ENCODE results near the gene KCNIP2. TPM values are rescaled to one million over a fixed set of nuclear protein-coding genes. Genes with fewer than 3 reads are reported as not detected.

Gene KCNIP2
- total RNA-seq, 2 donors from 2014 or later, result 2.2 to 3.1 TPM

DNA sequence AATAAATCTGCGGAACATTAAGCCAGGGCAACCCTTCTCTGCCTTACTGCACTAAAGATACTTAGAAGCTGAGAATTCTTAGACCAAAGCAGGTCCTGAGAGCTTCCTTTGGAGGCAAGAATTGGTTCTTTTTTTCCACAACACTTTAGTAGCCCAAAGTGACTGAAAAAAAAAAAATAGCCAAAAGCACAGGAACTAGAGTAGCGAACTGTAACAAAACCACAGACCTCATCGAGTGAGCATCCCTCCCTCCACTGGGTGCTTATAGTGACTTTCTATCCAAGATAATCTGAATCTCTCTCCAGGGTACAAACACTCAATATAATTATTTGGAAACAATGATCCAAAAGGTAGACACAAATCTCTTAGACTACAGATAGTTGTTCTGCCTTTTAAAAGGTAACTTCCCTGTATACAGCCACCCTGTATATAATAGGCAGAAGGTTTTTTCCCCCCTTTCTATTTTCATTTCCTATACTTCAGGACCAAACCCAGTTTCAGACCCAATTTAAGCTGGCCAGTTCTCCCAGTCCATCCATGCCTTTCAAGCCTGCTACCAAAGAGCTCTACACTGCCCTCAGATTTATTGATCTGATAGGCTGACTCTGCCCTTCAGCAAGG lies 31.6 kb upstream of the KCNIP2 start:
- Mint-ChIP-seq H3K27me3 (ENCODE audit: low read depth) (no peaks in the 10 kb centered on the region), H3K36me3 (ENCODE audit: insufficient read depth in 2 of 2) (peaks cover 0 to 3% of the 10 kb centered on the region in 2 donors), H3K27ac (no peak overlapping the region), H3K4me1 (ENCODE audit: low read depth) (peaks cover 6% of the 10 kb centered on the region), H3K9me3 (no peaks in the 10 kb centered on the region), H3K4me3 (no peak overlapping the region)
- ATAC-seq (replicated peaks in 1 of 2) (no peak), DNase-seq (no peak)

DNA sequence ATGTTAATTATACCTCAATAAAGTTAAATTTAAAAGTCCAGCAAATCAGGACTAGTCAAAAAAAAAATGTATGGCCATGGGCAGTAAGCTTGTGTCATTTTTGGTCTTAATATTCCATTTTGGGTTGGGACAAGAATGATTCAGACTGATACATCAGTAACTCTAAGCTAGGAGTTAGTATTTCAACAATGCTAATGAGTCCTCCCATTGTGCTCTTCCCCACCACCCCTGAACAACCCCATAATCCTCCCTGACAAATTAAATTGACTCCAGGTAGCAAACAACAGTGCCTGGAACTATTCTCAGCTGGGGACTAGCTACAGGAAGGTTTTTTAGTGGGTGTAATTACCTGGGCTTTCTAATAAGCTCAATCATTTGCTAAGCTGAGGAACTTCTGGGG lies 30.7 kb upstream of the KCNIP2 start:
- H3K27me3 Mint-ChIP-seq (ENCODE audit: low read depth), result no peaks in the 10 kb centered on the region
- H3K9me3 Mint-ChIP-seq, result no peaks in the 10 kb centered on the region
- peaks cover 6% of the 10 kb centered on the region for H3K4me1 Mint-ChIP-seq (ENCODE audit: low read depth)
- no peaks in the 10 kb centered on the region for H3K36me3 Mint-ChIP-seq (ENCODE audit: insufficient read depth in 2 of 2)
- H3K27ac Mint-ChIP-seq, result no peak overlapping the region
- DNase-seq (no peak), ATAC-seq (replicated peaks in 1 of 2) (no peak)
- H3K4me3 Mint-ChIP-seq, result no peak overlapping the region

DNA sequence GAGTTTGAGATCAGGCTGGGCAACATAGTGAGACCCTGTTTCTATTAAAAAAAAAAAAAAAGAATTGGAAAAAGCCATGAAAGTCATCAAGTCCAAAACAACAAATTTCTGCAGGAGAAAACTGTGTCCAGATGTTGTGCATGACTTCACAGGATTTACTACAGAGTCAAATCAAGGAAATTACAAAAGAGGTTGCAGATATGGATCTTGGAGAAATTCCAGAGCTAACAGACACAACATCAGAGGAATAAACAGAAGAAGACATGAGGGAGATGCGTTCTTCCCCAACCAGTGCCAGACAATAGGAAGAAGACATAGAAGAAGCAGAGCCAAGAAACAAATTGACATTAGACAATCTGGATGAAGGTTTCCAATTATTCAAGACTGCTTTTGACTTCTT lies 24.3 kb upstream of the KCNIP2 start:
- Mint-ChIP-seq H3K4me1 (ENCODE audit: low read depth) (no peaks in the 10 kb centered on the region), H3K9me3 (no peaks in the 10 kb centered on the region), H3K4me3 (no peak overlapping the region), H3K36me3 (ENCODE audit: insufficient read depth in 2 of 2) (peaks cover 0 to 4% of the 10 kb centered on the region in 2 donors), H3K27me3 (ENCODE audit: low read depth) (no peaks in the 10 kb centered on the region), H3K27ac (no peak overlapping the region)
- ATAC-seq (replicated peaks in 1 of 2) (no peak), DNase-seq (no peak)

DNA sequence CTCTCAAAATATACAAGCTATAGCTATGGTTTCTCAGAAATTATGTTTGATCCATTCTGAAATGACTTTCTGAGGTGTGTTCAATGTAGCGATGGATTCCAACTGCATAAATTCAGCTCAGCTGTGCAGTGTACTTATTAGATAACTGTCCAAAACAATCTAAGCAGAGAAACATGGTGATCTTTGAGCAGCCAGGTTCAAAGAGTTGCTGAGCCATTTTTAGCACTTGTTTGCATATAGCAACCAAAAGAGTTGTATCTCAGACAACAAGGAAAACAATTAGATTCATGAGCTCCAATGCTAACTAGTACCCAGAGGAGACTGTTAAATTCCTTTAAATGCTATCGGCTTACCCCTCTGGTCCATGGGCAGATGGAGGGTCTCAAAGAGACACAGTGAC lies 15.9 kb upstream of the KCNIP2 start:
- ATAC-seq (replicated peaks in 1 of 2) (peak in 1 of 2 donors; percentile 4), DNase-seq (no peak)
- peaks cover 10% of the 10 kb centered on the region for H3K4me1 Mint-ChIP-seq (ENCODE audit: low read depth)
- H3K4me3 Mint-ChIP-seq, result no peak overlapping the region
- no peaks in the 10 kb centered on the region for H3K27me3 Mint-ChIP-seq (ENCODE audit: low read depth)
- peaks cover 0 to 2% of the 10 kb centered on the region in 2 donors for H3K9me3 Mint-ChIP-seq
- H3K27ac Mint-ChIP-seq, result no peak overlapping the region
- peaks cover 5 to 13% of the 10 kb centered on the region in 2 donors for H3K36me3 Mint-ChIP-seq (ENCODE audit: insufficient read depth in 2 of 2)

DNA sequence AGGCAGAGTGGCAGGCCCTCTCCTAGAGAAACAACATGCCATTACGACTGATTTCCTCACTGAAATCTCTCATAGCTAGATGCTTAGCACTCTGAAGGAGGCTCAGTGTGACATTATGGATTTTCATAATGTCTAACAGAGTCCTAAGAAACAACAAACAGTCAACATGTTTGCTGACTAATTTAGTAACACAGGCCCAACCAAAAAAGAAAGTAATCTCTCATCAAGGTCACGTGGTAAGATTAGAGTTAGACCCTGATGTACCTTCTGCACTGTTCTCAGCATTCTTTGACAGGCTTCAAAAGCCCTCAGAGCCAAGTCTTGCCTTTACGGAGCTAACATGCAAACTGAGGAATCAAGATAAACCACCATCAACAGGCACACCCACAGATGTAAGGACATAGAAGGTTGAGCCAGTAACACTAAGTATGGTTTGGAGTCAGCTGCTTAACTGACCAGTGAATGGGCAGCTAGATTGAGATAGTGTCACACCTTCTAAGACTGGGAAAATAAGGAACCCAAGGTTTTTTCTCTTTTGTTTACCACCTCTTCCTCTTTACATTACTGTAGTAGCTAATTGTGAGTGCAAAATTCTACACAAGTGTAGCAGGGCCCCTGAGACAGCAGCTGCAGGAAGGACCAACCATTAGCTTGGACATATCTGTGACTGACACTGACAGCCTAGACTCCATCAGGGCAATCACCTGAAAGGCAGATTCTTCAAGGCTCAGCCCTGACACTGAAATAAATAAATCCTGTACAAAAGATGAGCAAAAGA lies 15.3 kb upstream of the KCNIP2 start:
- DNase-seq, result no peak
- peaks cover 5 to 13% of the 10 kb centered on the region in 2 donors for H3K36me3 Mint-ChIP-seq (ENCODE audit: insufficient read depth in 2 of 2)

DNA sequence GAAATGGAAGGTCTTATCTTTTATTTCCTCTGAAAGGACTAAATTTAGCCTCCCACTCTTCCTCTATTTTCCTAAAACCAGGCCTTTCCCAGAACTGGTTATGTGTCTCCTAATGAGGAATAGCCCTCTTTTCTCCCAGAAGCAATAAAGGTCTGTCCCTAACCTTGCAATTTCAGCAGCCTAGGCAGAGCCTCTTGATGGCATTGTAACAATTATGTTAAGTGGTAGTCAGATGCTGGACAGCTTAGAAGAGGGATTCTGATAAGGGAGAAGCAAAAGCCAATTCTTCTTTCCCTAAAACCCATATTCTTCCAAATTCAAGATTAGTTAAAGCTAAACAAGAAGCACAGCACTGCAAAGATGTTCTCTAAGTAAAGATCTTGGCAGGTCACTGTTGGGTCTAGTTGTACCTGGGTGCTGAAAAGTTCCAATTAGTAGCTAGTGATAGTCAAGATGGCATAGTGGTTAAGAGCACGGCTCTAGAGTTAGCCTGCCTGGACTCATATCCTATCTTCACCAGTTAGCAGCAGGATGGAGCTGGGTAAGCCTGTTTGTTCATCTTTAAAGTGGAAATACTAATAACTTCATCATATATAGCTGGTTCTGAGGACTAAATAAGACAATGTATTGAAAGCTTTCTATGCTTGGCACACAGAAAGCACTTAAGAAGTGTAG lies 14.3 kb upstream of the KCNIP2 start:
- no peaks in the 10 kb centered on the region for H3K27me3 Mint-ChIP-seq (ENCODE audit: low read depth)
- DNase-seq (no peak), ATAC-seq (replicated peaks in 1 of 2) (no peak)
- H3K27ac Mint-ChIP-seq, result no peak overlapping the region
- peaks cover 5 to 13% of the 10 kb centered on the region in 2 donors for H3K36me3 Mint-ChIP-seq (ENCODE audit: insufficient read depth in 2 of 2)
- no peak overlapping the region for H3K4me3 Mint-ChIP-seq
- H3K9me3 Mint-ChIP-seq, result peaks cover 0 to 2% of the 10 kb centered on the region in 2 donors
- peaks cover 10% of the 10 kb centered on the region for H3K4me1 Mint-ChIP-seq (ENCODE audit: low read depth)

More for the DNA sequence above, 15.3 kb upstream of the KCNIP2 start:
- Mint-ChIP-seq H3K27me3 (ENCODE audit: low read depth) (no peaks in the 10 kb centered on the region), H3K27ac (no peak overlapping the region), H3K9me3 (peaks cover 0 to 2% of the 10 kb centered on the region in 2 donors), H3K4me1 (ENCODE audit: low read depth) (peaks cover 10% of the 10 kb centered on the region), H3K4me3 (no peak overlapping the region)
- peak; percentile 80 to 97 for ATAC-seq (replicated peaks in 1 of 2)

DNA sequence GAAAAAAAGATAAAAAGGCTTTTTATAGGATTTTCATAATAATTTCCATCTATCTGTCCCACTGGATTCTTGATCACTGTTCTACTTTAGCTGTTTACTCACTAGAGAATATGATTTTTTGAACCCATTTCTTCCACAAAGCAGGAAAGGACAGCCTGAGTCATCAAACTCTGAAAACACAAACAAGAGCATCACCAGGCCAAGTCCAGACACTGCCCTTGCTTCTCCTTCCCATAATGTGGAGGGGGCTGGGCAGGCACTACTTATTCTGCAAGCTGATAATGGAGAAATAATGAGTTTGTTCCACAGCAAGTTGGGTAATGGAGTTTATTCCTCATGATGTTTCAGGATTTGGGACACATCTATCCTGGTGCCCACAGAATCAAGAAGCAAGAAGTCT lies 13.0 kb upstream of the KCNIP2 start:
- peaks cover 0 to 2% of the 10 kb centered on the region in 2 donors for H3K9me3 Mint-ChIP-seq
- H3K36me3 Mint-ChIP-seq (ENCODE audit: insufficient read depth in 2 of 2), result peaks cover 5 to 11% of the 10 kb centered on the region in 2 donors
- no peak overlapping the region for H3K4me3 Mint-ChIP-seq
- peaks cover 10% of the 10 kb centered on the region for H3K4me1 Mint-ChIP-seq (ENCODE audit: low read depth)
- ATAC-seq (replicated peaks in 1 of 2), result no peak
- no peaks in the 10 kb centered on the region for H3K27me3 Mint-ChIP-seq (ENCODE audit: low read depth)
- no peak for DNase-seq
- no peak overlapping the region for H3K27ac Mint-ChIP-seq

DNA sequence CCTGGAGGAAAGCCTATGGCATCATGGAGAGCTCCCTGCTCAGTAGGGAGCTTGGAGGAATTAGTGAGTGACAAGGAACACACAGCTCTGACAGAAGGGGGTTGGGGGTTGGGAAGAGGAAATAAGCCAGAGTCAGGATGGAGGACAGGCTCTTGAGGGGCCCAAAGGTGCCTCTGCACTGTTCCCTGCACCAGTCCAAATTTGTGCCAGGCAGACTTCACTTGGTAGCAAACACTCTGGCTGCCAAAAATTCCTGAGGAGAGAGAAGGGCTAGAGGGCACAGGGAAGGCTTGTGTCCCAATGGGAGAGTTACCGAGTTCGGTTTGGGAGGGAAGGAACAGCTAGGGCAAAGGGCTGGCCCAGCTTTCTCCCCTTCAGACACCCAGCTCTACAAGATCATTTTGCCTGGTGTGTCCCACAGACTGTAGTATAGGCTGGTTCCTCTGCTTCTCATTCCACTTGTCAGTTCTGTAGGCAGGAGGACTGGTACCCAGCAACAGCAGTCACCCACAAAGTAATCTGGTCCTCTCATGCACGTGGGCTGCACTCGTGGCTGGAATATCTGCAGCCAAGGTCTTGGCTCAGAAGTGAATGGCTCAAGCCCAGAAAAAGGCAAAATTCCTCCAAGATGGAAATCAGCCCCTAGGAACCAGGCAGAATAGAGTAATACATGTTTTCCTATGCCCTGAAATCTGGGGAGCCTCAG lies 8.0 kb upstream of the KCNIP2 start:
- no peak overlapping the region for H3K4me3 Mint-ChIP-seq
- no peaks in the 10 kb centered on the region for H3K9me3 Mint-ChIP-seq
- no peaks in the 10 kb centered on the region for H3K27me3 Mint-ChIP-seq (ENCODE audit: low read depth)
- no peaks in the 10 kb centered on the region for H3K4me1 Mint-ChIP-seq (ENCODE audit: low read depth)
- DNase-seq (no peak), ATAC-seq (replicated peaks in 1 of 2) (no peak)
- no peak overlapping the region for H3K27ac Mint-ChIP-seq
- peaks cover 0 to 4% of the 10 kb centered on the region in 2 donors for H3K36me3 Mint-ChIP-seq (ENCODE audit: insufficient read depth in 2 of 2)

DNA sequence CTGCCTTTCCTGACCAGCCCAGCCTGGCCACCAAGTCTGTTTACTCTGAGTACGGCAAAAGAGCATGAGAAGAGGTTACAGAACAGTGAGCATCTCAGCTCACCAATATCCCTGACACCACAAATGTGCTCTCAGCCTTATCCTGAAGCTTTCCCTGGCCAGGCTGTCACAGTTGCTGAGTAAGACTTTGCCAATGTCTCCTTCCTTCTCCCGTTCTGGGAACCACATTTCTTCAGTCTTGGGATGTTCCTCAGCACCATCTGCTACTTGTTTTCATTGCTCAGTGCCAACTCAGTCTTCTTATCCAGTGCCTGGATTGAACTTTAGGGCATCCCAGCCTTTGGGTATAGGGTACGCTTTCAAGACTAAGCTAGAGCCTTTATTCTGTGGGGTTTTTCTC lies 7.1 kb upstream of the KCNIP2 start:
- Mint-ChIP-seq H3K9me3 (no peaks in the 10 kb centered on the region), H3K27ac (no peak overlapping the region), H3K27me3 (ENCODE audit: low read depth) (no peaks in the 10 kb centered on the region), H3K4me3 (no peak overlapping the region), H3K4me1 (ENCODE audit: low read depth) (no peaks in the 10 kb centered on the region), H3K36me3 (ENCODE audit: insufficient read depth in 2 of 2) (peaks cover 0 to 4% of the 10 kb centered on the region in 2 donors)
- DNase-seq, result no peak
- no peak for ATAC-seq (replicated peaks in 1 of 2)

DNA sequence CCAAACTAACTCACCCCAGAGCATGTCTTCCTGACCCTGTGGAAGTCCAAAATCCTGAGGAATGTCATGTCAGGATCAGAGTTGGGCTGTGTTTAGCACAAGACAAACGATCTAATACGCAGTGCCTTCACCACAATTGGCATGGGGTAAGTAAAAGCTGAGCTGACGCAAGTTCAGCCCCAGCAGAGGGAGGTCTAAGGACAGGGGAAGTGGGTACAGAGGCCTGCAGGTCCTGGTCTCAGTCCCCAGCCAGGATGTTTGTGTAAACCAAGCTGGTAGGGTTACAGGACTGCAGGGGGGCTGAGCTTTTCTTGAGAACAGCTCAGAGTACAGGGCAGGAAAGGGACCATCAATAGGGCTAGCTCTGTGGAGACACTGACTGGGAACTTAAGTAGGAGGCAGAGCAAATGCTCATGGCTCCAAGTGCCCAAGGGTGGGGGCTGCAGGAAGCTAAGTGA lies 5.3 kb upstream of the KCNIP2 start:
- DNase-seq, result no peak
- no peak for ATAC-seq (replicated peaks in 1 of 2)
- Mint-ChIP-seq H3K4me1 (ENCODE audit: low read depth) (peaks cover 6% of the 10 kb centered on the region), H3K27me3 (ENCODE audit: low read depth) (peaks cover 8% of the 10 kb centered on the region), H3K4me3 (no peak overlapping the region), H3K36me3 (ENCODE audit: insufficient read depth in 2 of 2) (peaks cover 0 to 4% of the 10 kb centered on the region in 2 donors), H3K27ac (no peak overlapping the region), H3K9me3 (no peaks in the 10 kb centered on the region)

DNA sequence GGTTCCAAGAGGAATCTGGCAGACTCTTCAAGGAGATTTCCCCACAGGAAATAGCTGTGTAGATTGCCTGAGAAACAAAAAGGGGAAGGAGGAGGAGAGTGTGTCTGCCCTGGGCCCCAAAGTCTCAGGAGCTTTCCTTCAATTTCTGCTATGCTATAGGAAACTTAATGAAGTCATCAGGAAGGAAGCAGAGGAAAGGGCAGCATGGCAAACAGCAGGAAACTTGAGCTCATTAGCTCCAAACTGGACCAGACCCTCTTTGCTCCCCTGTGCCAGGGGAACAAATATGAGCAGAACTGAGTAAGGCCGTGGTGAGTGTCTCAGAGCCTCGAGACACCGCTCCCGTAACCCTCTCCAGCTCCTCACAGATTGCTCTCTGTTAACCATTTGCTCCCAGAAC lies 4.8 kb upstream of the KCNIP2 start:
- Mint-ChIP-seq H3K27me3 (ENCODE audit: low read depth) (peaks cover 8% of the 10 kb centered on the region), H3K36me3 (ENCODE audit: insufficient read depth in 2 of 2) (peaks cover 0 to 4% of the 10 kb centered on the region in 2 donors), H3K4me3 (no peak overlapping the region), H3K4me1 (ENCODE audit: low read depth) (peaks cover 6% of the 10 kb centered on the region), H3K27ac (no peak overlapping the region), H3K9me3 (no peaks in the 10 kb centered on the region)
- ATAC-seq (replicated peaks in 1 of 2) (no peak), DNase-seq (no peak)

DNA sequence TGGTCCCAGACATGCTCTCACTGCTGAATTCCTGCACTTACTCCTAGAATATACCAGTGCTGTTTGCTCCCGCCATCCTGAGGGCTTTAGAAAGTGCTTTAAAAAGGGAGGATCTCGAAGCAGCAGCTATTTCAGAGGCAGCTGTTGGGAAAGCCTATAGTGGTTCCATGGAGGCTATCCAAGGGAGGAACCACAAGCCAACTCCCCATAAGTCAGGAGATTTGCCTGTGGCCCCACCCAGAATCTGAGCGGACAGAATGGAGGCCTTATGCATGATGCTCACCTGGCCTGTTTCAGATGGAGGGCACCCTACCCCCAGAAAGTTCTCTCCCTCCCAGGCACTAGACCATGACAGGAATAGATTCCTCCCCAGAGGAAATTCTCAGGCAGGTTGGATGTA lies 2.3 kb upstream of the KCNIP2 start:
- H3K36me3 Mint-ChIP-seq (ENCODE audit: insufficient read depth in 2 of 2), result peaks cover 0 to 1% of the 10 kb centered on the region in 2 donors
- H3K9me3 Mint-ChIP-seq, result no peaks in the 10 kb centered on the region
- no peak overlapping the region for H3K27ac Mint-ChIP-seq
- H3K27me3 Mint-ChIP-seq (ENCODE audit: low read depth), result peaks cover 24% of the 10 kb centered on the region
- no peak for DNase-seq
- H3K4me1 Mint-ChIP-seq (ENCODE audit: low read depth), result peaks cover 31% of the 10 kb centered on the region
- no peak for ATAC-seq (replicated peaks in 1 of 2)
- H3K4me3 Mint-ChIP-seq, result no peak overlapping the region

DNA sequence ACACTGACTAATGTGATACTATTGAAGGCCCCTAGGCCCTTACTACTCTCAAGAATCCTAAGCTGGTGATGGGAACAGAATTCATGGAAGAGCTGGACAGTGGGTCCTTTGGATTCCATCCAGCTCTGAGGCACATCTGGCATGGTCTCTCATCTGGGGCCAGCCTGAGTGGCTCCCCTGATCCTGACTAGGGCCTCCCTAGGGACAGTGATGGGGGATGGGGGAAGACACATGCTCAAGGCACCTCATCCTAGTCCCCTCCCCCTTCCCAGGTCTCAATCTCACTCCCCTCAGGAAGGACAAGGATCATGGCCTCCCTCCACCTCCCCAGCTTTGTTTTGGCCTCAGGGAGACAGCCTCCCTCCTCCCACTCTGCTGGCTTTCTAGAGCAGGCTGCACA lies 1.8 kb downstream of the KCNIP2 start:
- peak overlapping the region in 1 of 2 donors; percentile 87 for H3K4me3 Mint-ChIP-seq

More for the DNA sequence above, 1.8 kb downstream of the KCNIP2 start:
- Mint-ChIP-seq H3K9me3 (no peaks in the 10 kb centered on the region), H3K36me3 (ENCODE audit: insufficient read depth in 2 of 2) (no peaks in the 10 kb centered on the region), H3K4me1 (ENCODE audit: low read depth) (peaks cover 50% of the 10 kb centered on the region), H3K27ac (no peak overlapping the region), H3K27me3 (ENCODE audit: low read depth) (peaks cover 25% of the 10 kb centered on the region)
- ATAC-seq (replicated peaks in 1 of 2) (no peak), DNase-seq (no peak)

All from activated T-cell treated with anti-CD3 and anti-CD28 coated beads, Interleukin-2, amount 50 U/mL, for 72 hours (primary cell).